Measurements from ENCODE around the gene RGS12. TPM values are rescaled to one million over a fixed set of nuclear protein-coding genes. Genes with fewer than 3 reads are reported as not detected.

The RGS12 gene, protein sequence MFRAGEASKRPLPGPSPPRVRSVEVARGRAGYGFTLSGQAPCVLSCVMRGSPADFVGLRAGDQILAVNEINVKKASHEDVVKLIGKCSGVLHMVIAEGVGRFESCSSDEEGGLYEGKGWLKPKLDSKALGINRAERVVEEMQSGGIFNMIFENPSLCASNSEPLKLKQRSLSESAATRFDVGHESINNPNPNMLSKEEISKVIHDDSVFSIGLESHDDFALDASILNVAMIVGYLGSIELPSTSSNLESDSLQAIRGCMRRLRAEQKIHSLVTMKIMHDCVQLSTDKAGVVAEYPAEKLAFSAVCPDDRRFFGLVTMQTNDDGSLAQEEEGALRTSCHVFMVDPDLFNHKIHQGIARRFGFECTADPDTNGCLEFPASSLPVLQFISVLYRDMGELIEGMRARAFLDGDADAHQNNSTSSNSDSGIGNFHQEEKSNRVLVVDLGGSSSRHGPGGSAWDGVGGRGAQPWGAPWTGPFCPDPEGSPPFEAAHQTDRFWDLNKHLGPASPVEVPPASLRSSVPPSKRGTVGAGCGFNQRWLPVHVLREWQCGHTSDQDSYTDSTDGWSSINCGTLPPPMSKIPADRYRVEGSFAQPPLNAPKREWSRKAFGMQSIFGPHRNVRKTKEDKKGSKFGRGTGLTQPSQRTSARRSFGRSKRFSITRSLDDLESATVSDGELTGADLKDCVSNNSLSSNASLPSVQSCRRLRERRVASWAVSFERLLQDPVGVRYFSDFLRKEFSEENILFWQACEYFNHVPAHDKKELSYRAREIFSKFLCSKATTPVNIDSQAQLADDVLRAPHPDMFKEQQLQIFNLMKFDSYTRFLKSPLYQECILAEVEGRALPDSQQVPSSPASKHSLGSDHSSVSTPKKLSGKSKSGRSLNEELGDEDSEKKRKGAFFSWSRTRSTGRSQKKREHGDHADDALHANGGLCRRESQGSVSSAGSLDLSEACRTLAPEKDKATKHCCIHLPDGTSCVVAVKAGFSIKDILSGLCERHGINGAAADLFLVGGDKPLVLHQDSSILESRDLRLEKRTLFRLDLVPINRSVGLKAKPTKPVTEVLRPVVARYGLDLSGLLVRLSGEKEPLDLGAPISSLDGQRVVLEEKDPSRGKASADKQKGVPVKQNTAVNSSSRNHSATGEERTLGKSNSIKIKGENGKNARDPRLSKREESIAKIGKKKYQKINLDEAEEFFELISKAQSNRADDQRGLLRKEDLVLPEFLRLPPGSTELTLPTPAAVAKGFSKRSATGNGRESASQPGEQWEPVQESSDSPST (N-terminal part only)
- 116 TPM for total RNA-seq (ENCODE audit: unreplicated experiment)
- long read RNA-seq, partial matches to known transcripts, result 4 of 15 reads
- long read RNA-seq, other reads (novel, unspliced or antisense), result 10 of 15 reads

DNA sequence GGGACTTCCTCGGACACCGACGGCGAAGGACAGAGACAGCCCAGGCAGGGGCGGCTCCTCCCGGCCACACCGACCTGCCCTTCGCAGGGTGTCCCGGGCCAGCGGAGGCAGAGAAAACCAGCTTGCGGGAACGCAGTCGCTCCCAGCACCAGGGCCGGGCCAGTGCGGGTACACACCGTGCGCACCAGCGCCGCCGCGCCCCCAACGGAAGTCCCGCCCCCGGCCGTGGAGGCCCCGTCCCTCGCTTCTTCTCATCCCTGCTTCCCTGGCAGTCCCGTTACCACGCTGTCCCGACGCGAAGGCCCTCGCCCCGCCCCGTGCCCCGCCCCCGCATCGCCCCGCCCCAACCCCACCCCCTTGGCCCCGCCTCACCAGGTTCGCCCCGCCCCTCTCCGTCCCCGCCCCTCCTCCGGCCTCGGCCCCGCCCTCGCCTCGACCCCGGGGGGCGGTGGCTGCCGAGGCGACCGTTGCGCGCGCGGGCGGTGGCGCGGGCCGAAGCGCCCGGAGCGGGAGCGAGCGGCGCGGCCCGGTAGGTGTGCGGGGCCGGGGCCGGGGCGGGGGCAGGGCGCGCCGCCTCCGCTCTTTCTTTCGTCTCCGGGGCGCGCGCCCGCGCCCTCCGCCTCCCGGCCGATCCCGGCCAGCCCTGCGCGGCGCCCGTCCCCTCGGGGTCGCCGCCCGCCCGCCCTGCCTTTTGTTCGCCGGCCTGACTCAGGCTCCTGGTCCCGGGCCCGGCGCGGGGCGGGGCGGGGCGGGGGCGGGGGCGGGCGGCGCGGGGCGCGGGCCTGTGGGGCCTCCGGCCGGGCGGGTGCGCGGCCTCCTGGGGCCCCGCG is at the start of gene RGS12:
Gene RGS12 (plus strand): TSS at position 451 of the 830 bp plus-strand sequence. CDS start 23,150 bp downstream, outside the sequence.
- Mint-ChIP-seq H3K36me3 (ENCODE audit: low read depth, unreplicated experiment) (peaks cover 3% of the 10 kb centered on the region), H3K4me3 (ENCODE audit: unreplicated experiment) (peak within 1 kb of the TSS; percentile 99), H3K27me3 (ENCODE audit: unreplicated experiment) (peaks cover 9% of the 10 kb centered on the region), H3K27ac (ENCODE audit: unreplicated experiment) (peak within 1 kb of the TSS; percentile 89), H3K9me3 (ENCODE audit: unreplicated experiment) (no peaks in the 10 kb centered on the region), H3K4me1 (ENCODE audit: unreplicated experiment) (peaks cover 55% of the 10 kb centered on the region)
- DNase-seq (ENCODE audit: low spot score), result peak; percentile 91
- TF ChIP-seq, protein P1, sequence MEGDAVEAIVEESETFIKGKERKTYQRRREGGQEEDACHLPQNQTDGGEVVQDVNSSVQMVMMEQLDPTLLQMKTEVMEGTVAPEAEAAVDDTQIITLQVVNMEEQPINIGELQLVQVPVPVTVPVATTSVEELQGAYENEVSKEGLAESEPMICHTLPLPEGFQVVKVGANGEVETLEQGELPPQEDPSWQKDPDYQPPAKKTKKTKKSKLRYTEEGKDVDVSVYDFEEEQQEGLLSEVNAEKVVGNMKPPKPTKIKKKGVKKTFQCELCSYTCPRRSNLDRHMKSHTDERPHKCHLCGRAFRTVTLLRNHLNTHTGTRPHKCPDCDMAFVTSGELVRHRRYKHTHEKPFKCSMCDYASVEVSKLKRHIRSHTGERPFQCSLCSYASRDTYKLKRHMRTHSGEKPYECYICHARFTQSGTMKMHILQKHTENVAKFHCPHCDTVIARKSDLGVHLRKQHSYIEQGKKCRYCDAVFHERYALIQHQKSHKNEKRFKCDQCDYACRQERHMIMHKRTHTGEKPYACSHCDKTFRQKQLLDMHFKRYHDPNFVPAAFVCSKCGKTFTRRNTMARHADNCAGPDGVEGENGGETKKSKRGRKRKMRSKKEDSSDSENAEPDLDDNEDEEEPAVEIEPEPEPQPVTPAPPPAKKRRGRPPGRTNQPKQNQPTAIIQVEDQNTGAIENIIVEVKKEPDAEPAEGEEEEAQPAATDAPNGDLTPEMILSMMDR (IDR thresholded peaks at IDR 0.05; ENCODE audit: unreplicated experiment), result no peak

DNA sequence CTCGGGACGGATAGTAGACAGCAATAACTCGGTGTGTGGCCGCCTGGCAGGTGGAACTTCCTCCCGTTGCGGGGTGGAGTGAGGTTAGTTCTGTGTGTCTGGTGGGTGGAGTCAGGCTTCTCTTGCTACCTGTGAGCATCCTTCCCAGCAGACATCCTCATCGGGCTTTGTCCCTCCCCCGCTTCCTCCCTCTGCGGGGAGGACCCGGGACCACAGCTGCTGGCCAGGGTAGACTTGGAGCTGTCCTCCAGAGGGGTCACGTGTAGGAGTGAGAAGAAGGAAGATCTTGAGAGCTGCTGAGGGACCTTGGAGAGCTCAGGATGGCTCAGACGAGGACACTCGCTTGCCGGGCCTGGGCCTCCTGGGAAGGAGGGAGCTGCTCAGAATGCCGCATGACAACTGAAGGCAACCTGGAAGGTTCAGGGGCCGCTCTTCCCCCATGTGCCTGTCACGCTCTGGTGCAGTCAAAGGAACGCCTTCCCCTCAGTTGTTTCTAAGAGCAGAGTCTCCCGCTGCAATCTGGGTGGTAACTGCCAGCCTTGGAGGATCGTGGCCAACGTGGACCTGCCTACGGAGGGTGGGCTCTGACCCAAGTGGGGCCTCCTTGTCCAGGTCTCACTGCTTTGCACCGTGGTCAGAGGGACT is 49.6 kb upstream of the RGS12 start:
- H3K4me3 Mint-ChIP-seq (ENCODE audit: unreplicated experiment), result no peak overlapping the region
- H3K27me3 Mint-ChIP-seq (ENCODE audit: unreplicated experiment), result peaks cover 3% of the 10 kb centered on the region
- H3K9me3 Mint-ChIP-seq (ENCODE audit: unreplicated experiment), result no peaks in the 10 kb centered on the region
- no peak overlapping the region for H3K27ac Mint-ChIP-seq (ENCODE audit: unreplicated experiment)
- H3K4me1 Mint-ChIP-seq (ENCODE audit: unreplicated experiment), result no peaks in the 10 kb centered on the region
- TF ChIP-seq, protein P1 (IDR thresholded peaks at IDR 0.05; ENCODE audit: unreplicated experiment), result no peak
- peaks cover 25% of the 10 kb centered on the region for H3K36me3 Mint-ChIP-seq (ENCODE audit: low read depth, unreplicated experiment)
- DNase-seq (ENCODE audit: low spot score), result no peak

DNA sequence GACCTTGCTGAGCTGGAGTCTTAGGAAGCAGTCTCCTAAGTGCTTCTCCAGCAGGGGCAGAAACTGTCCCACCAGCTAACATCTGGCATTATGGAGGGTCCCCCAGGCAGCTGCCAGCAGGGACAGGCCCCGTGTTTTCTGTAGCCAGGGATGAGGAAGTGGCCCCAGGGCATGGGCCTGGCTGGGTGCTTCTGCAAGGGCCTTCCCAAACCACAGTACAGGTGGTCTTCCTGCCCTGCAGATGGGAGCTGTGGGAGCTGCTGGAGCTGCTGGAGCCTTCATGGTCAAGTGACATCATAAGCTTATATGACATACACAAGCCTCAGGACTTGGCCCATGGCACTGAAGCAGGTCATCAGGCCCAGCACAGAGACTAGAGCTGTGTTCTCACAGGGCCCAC is 48.8 kb upstream of the RGS12 start:
- TF ChIP-seq, protein P1 (IDR thresholded peaks at IDR 0.05; ENCODE audit: unreplicated experiment), result no peak
- H3K4me3 Mint-ChIP-seq (ENCODE audit: unreplicated experiment), result no peak overlapping the region

DNA sequence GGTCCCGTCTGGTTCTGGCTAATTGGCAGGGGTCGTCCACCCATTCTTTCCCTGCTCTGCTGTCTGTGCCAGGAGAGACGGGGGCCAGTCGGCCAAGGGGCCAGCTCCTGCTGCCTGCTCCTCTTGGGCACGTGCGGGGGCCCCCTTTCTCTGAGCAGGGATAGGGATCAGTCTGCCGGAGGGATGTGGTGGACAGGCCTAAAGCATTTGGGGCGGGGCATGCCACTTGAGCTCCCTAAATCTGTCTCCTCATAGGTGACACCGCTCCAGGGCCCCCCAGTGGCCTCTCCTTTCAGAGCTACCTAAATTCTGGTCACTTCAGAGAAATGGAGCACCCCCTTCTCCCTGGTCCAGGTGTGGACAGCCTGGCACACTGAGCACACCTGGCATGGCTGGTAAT is 48.1 kb upstream of the RGS12 start:
- Mint-ChIP-seq H3K36me3 (ENCODE audit: low read depth, unreplicated experiment) (peaks cover 23% of the 10 kb centered on the region), H3K27ac (ENCODE audit: unreplicated experiment) (no peak overlapping the region), H3K4me3 (ENCODE audit: unreplicated experiment) (no peak overlapping the region), H3K4me1 (ENCODE audit: unreplicated experiment) (no peaks in the 10 kb centered on the region), H3K9me3 (ENCODE audit: unreplicated experiment) (no peaks in the 10 kb centered on the region), H3K27me3 (ENCODE audit: unreplicated experiment) (peaks cover 4% of the 10 kb centered on the region)
- DNase-seq (ENCODE audit: low spot score), result no peak
- TF ChIP-seq, protein P1 (IDR thresholded peaks at IDR 0.05; ENCODE audit: unreplicated experiment), result no peak

More for the DNA sequence above, 48.8 kb upstream of the RGS12 start:
- H3K9me3 Mint-ChIP-seq (ENCODE audit: unreplicated experiment), result no peaks in the 10 kb centered on the region
- peaks cover 3% of the 10 kb centered on the region for H3K27me3 Mint-ChIP-seq (ENCODE audit: unreplicated experiment)
- DNase-seq (ENCODE audit: low spot score), result no peak
- peaks cover 23% of the 10 kb centered on the region for H3K36me3 Mint-ChIP-seq (ENCODE audit: low read depth, unreplicated experiment)
- no peaks in the 10 kb centered on the region for H3K4me1 Mint-ChIP-seq (ENCODE audit: unreplicated experiment)
- H3K27ac Mint-ChIP-seq (ENCODE audit: unreplicated experiment), result no peak overlapping the region
